RPMI7951 (cell line): Measurements from ENCODE around the gene S1PR5. TPM values are rescaled to one million over a fixed set of nuclear protein-coding genes. Genes with fewer than 3 reads are reported as not detected.

Experiments
- DNase-seq: peaks from one replicate; pipeline ENCODE4 v3.0.0-alpha.2; 2012; ENCODE audit warnings: low read depth
- total RNA-seq: library from RNA; depleted of rRNA; stranded (reverse); fragments of >200 nt; shearing (Covaris generic); gene quantifications from 2 replicates; pipeline ENCODE4 v1.2.3, GENCODE V29; 2014

S1PR5 gene
- total RNA-seq, 1 experiment from 2014 or later: not detected

GRCh38 chr19:10516671-10517286 lies 468 bp downstream of the S1PR5 start:
- DNase-seq: no peak

GRCh38 chr19:10516064-10516385 lies 1.2 kb downstream of the S1PR5 start:
- DNase-seq: no peak

DNA sequence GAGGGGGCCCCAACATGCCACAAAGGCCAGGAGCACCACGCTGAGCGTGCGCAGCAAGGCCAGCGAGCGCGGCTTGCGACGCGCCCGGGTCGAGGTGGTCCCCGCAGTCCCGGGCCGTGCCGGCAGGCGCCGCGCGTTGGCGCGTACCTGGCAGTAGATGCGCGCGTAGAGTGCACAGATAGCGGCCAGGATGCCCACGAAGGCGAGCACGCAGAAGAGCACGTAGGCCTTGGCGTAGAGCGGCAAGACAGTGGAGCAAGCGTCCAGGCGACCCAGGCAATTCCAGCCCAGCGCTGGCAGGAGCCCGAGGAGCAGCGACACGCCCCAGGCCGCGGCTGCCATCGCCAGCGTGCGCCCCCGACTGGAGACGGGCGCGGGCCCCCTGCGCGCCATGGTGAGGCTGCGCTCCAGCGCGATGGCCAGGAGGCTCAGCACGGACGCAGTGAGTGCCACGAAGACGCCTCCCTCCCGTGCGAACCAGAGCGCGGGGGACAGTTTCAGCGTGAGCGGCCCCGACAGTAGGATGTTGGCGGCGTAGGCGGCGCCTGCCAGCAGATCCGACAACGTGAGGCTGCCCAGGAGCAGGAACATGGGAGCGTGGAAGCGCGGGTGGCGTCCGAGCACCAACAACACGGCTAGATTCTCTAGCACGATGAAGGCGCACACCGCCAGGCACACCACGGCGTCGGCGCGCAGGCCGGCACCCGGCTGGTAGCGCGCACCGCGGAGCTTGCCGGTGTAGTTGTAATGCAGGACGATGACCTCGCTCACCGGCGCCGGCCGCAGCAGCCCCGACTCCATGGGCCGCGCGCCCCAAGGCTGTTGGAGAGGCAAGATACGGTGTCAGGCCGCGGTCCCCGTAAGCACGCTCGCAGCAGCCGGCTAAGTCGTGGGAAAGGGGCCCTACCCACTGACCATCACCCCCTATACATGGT lies 2.8 kb downstream of the S1PR5 start:
- no peak for DNase-seq

GRCh38 chr19:10513223-10513622 lies 4.0 kb downstream of the S1PR5 start:
- DNase-seq: no peak

DNA sequence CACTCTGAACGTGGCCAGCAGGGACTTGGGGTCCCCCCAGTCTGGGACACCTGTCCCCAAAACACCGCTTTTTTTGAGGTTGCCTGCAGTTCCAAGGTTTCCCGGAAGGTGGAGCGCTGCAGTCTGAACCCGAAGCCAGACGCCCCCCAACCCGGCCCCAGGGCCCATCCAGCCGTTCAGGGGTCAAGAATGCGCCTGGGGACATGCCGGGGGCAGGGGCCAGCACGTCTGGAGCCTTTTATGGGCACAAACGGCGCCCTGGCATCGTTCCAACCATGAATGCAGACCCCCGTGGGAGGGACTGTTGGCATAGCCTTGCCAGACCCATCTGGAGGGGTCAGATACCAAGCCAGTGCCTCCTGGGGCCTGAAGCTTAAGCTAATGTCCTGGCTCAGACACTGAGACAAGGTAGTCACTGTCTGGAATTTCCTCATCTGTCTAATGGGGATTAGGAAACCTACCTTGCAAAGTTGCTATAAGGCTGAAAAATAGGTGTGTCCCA lies 6.9 kb downstream of the S1PR5 start:
- DNase-seq: no peak

GRCh38 chr19:10508707-10509106 lies 8.5 kb downstream of the S1PR5 start:
- DNase-seq: no peak

GRCh38 chr19:10508036-10508435 lies 9.2 kb downstream of the S1PR5 start:
- DNase-seq: no peak

GRCh38 chr19:10505583-10506229 lies 11.5 kb downstream of the S1PR5 start:
- DNase-seq: peak; percentile 35

GRCh38 chr19:10503002-10503789 lies 14.1 kb downstream of the S1PR5 start, which contains the start of gene KEAP1:
TSS of gene KEAP1 (minus strand) at chr19:10503356. CDS start at chr19:10500033, 3,323 bp downstream.
- peak; percentile 35 for DNase-seq

- peak; percentile 88 for DNase-seq
Measured at GRCh38 chr19:10502524-10503001, 14.7 kb downstream of the S1PR5 start.

GRCh38 chr19:10501971-10502523 lies 15.2 kb downstream of the S1PR5 start:
- DNase-seq: peak; percentile 65

DNA sequence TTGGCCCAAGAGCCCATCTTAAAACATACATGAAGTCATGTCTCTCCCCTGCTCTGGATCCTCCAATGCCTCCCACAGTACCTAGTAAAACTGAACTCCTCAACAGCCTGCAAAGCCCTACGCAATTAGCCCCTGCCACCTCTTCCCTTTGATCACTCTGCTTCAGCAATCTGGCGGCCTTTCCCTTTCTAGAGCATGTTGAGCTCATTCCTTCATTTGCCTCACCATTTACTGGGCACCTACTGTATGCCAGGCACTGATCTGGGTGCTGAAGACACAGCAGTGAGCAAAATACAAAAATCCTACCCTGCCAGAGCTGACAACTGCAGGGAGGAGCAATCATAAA lies 17.0 kb downstream of the S1PR5 start:
- no peak for DNase-seq

- DNase-seq: no peak
Measured at GRCh38 chr19:10499550-10500246, 17.5 kb downstream of the S1PR5 start.

GRCh38 chr19:10497371-10497770 lies 19.9 kb downstream of the S1PR5 start:
- DNase-seq: no peak

DNA sequence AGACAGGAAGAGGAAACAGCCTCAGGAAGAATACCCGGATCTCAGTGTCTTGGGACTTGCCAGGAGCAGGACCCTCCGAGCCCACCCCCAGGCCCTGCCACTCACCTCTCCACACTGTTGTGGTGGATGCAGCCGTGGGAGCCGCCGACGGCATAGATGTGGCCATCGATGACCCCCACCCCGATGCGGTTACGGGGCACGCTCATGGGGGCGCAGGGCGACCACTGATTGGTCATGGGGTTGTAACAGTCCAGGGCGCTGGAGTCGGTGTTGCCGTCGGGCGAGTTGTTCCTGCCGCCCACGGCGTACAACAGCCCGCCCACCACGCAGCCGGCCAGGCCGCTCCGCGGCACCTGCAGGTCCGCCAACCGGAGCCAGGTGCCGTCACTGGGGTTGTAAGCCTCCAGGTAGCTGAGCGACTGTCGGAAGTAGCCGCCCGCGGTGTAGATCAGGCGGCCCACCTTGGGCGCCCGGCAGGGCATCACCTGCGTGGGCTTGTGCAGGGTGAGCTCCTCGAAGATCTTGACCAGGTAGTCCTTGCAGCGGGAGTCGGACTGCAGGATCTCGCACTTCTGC lies 25.7 kb downstream of the S1PR5 start:
- DNase-seq: no peak

DNA sequence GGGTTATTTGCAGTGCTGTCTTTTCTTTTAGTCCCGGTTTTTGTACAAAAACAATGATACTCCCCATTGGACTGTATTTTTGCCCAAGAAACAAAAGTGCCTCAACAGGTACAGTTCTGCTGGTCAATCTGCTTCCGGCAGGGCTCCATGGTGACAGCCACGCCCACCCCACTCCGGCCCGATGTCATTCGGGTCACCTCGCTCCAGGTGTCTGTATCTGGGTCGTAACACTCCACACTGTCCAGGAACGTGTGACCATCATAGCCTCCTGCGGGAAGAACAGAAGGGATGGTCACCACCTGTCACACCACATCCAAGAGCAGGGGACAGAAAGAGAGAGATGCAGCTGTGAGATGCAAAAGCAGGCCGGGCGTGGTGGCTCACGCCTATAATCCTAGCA lies 30.7 kb downstream of the S1PR5 start:
- DNase-seq: no peak

DNA sequence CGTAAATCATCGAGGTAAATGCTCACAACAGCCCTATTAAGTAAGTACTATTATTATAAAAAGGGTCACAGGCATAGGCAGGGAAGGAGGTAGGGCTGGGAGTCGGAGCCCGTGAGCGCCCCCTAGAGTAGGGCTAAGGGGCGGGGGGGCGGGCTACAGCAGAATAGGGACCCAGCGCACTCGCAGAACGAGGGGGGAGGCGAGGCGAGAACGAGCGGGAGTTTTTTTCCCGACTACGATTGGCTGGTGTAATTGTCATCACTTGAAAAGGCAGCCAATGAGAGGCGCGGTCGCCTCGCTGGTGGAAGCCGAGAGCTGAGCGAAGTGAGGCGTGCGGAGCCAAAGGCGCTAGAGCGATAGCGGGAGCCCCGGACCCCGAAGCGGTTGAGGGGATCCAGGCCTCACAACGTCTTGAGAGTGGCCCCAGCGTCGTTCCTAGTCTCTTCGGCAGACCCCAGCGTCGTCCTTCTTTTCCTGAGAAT lies 38.3 kb downstream of the S1PR5 start:
- DNase-seq: peak; percentile 89

DNA sequence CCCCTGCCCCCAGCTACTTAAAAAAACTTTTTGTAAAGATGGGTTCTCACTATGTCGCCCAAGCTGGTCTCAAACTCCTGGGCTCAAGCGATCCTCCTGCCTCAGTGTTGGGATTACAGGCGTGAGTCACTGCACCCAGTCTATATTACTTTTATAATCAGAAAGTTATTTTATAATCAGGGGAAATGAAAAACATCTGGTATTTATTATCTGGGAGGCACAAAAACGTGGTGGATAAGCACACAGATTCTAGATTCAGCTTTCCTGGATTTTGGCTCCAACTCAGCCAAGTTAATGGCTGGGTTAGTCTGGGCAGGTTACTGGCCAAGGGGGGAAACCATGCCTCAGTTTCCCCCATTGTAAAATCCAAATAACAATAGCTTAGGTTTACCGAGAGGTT lies 38.8 kb downstream of the S1PR5 start:
- DNase-seq: no peak

DNA sequence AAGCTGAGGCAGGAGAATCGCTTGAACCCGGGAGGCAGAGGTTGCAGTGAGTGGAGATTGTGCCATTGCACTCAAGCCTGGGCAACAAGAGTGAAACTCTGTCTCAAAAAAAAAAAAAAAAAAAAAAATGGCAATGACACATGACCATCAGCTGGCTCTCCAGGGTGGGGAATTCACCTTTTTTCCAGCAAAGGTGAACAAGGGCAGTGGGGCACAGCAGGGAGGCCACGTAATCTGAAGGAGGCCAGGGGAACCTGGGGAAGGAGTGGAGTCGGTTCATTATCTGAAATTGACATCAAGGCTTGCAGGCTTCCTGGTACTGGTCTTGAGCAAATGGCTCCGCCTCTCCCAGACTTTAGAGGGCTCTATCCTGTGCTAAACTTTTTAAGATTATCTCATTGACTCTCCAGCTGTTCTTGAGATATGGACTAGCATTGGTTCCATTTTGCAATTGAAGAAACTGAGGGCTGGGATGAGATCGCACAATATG lies 42.2 kb downstream of the S1PR5 start:
- DNase-seq: no peak

DNA sequence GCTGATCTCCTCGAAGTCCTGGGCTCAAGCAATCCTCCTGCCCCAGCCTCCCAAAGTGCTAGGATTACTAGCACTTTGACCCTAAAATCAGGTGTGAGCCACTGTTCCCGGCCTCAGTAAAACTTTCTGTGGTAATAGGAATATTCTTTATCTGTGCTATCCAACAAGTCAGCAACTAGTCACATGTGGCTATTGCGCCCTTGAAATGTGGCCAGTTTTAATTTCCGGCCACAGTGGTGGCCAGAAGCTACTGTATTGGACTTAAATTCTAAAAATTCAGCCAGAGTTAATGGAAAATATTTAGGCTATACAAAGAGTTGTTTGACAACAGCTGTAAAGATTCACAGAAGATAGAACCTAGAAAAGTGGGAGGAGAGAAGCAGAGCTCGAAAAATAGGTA lies 44.1 kb downstream of the S1PR5 start:
- no peak for DNase-seq
